HTR-8/SVneo (cell line): ENCODE results near the gene KAT2A.

Experiments used
- DNase-seq: peaks from one replicate; pipeline ENCODE4 v3.0.0; 2011; ENCODE audit warnings: low spot score, mixed read lengths; ENCODE audit not compliant: insufficient read length
- FAIRE-seq: peaks from 2 replicates; lab custom pipeline; 2011; peaks lifted over from hg19 to GRCh38; lab: Jason Lieb, UNC

Gene KAT2A

DNA sequence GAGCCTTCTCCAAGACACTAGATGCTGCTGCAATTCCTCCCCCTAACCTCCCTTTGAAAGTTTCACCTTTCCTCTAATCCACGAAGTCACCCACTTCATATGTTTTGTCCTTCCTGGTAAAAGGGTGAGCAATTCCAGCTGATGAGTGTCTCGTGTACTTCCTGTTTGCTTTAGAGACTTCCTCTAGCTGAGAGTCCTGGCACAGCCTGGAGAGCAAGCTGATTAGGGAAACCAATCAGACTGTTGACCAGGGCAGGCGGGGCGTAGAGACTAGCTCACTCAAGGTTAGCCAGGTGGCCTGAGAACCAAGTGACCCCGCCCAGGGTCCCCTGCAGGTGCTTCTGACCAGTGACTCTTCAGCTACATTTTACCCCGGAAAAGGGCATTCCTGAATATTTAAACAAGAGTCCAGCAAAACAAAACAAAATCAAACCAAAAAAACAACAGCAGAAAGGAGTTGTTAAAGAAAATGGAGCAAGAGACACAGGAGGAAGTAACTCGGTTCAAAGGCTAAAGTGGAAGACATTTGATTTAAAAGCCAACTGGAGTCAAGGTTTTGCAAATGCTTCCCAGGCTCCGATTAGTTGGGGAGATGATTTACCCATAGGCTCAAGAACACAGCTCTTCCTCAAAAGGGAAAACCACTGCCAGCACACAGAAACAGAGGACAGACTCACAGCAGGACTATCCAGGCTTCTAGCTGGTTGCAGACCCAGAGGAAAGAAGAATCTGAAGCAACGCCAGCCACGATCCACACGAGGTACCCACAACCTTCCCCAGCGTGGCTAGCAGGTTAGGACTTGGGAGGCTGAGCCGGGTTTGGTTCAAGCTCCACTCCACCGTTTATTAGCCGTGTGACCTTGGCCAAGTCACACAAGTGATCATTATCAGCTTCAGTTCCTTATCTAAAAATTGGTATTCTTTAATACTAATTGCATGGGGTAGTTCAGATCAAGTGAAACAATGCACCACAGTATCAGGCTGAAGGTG, 14.8 kb upstream of the KAT2A start:
- peak; percentile 52 for DNase-seq
- peak; percentile 75 for FAIRE-seq

- DNase-seq, result no peak
- no peak for FAIRE-seq
Observed at GRCh38 chr17:42135151-42135550, 14.0 kb upstream of the KAT2A start.

DNA sequence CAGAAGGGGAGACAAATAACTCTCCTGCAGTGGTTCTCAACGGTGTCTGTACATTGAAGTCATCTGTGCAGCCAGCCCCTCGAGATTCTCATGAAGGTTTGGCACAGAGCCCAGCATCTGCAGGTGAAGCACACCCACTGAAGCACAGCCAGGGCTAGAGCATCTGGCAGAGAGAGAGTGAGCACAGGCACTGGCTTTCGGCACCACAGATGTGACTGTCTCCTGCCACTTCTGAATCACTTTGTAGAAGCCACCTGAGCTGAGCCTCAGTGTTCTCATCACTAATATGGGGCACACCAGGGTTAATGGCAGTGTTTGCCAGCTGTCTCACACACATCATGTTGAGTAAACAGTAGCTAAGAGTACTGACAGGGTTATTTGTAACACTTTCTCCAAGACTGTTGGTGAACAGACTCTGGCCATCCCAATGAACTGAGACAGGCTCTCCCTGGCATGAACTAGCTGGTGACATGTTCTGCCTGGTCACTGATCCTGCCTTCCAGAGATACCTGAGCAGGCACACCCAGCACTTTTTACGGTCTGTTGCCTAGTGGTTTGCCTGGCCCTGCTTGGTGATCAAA, 12.4 kb upstream of the KAT2A start:
- DNase-seq (no peak), FAIRE-seq (no peak)

DNA sequence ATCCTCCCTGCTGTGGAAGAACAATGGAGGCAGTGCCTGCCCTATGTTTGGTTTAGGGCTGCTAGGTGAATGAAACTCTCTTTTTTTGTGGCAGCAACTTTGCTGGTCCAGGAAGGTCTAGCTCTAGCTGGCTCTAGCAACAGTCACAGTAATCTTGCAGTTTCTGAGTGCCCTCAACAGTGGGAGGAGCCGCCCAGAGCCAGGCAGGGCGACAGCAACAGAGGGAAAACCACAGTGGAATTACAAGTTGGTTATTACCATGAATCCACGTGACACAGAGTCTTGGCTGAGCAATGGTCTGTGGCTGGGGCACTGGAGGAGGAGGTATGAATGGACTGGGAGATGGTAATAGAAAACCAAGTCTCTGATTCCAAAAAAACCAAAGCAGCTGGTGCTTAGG, 11.8 kb upstream of the KAT2A start:
- FAIRE-seq (no peak), DNase-seq (no peak)

- FAIRE-seq (no peak), DNase-seq (no peak)
Observed at GRCh38 chr17:42131981-42132432, 10.8 kb upstream of the KAT2A start.

DNA sequence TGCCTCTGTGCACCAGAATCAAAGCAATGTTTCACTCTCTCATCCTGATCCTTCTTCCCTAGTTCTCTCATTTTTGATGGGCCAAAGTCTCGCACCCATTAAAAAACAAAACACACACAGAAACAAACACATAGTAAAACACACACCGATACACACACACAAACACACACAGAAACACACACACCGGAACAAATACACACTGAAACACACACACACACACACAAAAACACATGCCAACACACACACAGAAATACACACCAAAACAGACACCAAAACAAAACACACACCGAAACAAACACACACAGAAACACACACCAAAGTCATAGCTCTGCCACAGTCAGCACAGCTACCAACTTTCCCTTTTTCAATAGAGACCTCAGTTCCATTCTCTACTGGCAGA, 10.1 kb upstream of the KAT2A start:
- FAIRE-seq (peak; percentile 55), DNase-seq (no peak)

DNA sequence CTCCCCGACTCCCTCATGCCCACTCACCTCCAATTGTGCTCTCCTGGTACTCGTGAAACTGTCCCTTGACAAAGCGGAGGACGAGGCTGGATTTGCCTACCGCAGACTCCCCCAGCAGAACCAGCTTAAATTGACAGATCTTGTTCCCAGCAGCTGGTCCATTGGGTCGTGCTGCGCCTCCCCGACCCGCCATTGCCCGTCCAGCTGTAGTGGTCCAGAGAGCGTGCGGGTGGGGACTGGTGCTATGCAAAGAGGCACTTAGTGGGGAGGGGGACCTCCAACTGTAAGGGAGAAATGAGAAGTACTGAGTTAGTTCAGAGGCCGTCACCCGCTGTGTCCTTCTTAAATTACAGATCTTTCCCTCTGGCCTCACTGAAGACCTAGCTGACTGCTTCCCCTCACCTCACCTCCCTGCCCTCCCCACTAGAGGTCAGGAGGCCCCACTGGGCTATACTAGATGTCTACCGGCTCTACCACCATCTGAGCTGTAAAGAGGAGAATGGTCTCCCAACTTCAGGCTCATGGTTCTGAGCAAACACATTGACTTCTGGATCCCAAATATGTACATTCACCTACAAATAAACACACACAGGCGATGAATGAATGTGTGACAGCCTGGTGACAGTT, 9.3 kb upstream of the KAT2A start:
- FAIRE-seq, result no peak

DNA sequence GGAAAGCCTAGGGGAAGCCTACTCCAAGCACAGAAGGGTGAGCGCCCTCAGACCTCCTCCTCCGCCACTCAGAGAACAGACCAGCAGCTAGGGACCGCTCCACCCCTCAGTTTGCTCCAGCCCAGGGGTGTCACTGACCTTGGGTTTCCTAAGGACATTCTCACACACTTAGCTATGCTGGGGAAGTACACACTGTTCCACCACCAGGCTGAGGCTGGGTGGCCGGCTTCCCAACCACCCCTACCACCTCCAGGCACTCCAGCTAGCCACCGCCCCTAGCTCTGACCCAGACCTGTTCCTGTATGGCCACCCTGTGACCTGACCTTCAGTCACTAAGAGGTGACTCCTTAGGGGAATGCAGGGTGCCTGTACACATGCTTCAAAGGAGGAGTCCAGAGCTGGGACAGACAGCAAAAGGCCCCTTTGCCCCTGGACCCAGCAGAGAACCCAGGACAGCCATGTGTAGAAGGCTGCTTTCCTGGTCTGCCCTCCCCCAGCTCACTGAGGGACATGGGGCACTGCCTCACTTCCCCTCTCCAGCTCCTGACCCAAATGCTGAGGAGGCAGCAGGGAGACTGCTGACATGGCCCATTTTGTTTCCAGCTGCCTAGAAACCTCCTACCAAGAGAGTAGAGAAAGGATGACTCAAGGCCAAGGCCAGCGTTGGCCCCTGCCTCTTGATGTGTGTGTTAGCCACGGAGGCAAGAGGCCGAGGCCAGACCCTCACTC, 8.1 kb upstream of the KAT2A start:
- DNase-seq, result no peak
- FAIRE-seq, result no peak

More for the DNA sequence above, 9.3 kb upstream of the KAT2A start:
- DNase-seq, result no peak

DNA sequence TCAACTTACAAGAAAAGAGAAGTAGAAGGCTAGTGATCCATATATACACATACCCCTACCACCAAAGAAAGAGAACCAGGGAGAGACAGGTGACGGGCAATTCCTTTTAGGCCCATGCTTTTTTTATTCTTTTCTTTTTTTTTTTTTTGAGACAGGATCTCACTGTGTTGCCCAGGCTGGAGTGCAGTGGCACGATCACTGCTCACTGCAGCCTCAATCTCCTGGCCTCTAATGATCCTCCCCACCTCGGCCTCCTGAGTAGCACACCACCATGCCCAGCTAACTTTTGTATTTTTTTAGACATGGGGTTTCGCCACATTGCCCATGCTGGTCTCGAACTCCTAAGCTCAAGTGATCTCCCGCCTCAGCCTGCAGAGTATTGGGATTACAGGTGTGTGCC, 6.2 kb upstream of the KAT2A start:
- FAIRE-seq, result no peak

GRCh38 chr17:42126836-42127235, 5.7 kb upstream of the KAT2A start:
- FAIRE-seq (peak; percentile 40), DNase-seq (no peak)

More for the DNA sequence above, 6.2 kb upstream of the KAT2A start:
- DNase-seq, result no peak

- DNase-seq (no peak), FAIRE-seq (no peak)
Observed at GRCh38 chr17:42125565-42125964, 4.4 kb upstream of the KAT2A start.

DNA sequence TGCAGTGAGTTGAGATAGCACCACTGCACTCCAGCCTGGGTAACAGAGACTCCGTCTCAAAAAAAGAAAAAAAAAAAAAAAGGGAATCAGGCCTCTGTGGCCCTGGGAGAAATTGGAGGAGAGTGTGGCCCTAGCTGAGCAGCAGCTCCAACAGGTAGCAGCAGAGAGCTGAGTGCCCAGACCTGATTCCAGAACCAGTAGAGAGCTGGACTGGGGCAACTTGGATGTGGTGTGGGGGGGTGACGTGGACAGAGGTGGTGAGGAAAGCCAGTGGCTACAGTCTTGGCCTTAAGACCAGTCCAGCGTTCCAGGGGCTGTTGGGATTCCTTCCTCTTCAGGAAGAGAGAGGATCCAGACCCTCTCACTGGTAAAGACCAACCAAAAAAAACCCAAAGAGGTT, 3.1 kb upstream of the KAT2A start:
- DNase-seq, result no peak
- no peak for FAIRE-seq

DNA sequence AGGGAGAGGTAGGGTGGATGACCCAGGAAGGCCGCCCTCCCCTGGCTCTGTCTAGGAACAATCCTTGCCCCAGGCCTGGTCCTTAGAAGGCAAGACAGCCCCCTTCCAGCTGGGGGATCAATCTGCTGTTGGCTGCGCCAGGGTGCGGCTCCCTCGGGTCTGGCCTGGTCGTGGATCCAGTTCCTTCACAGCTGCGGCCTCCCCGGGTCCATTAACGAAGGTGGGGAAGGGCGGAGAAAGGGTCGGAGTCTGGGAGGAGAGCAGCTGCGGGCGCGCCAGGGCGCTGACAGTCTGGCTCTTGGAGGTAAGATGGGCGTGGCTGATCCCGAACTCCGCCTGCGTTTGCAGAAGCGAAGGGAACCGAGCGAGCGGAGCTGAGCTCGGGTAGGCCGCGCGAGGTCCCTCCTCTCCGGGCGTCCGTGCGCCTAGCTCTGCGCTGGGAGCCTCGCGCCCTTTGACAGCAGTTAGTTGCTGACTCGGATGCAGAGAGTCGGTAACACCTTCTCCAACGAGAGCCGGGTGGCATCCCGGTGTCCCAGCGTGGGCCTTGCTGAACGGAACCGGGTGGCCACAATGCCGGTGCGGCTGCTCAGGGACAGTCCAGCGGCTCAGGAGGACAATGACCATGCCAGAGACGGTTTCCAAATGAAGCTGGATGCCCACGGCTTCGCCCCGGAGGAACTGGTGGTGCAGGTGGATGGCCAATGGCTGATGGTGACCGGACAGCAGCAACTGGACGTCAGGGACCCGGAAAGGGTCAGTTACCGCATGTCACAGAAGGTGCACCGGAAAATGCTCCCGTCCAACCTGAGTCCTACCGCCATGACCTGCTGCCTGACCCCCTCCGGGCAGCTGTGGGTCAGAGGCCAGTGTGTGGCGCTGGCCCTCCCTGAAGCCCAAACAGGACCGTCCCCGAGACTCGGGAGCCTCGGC, 1.5 kb upstream of the KAT2A start, which contains the start of gene HSPB9:
Gene HSPB9 (plus strand): TSS at position 434 of the 933 bp plus-strand sequence. CDS start 47 bp downstream, at position 481.
- DNase-seq (no peak), FAIRE-seq (peak; percentile 33)

DNA sequence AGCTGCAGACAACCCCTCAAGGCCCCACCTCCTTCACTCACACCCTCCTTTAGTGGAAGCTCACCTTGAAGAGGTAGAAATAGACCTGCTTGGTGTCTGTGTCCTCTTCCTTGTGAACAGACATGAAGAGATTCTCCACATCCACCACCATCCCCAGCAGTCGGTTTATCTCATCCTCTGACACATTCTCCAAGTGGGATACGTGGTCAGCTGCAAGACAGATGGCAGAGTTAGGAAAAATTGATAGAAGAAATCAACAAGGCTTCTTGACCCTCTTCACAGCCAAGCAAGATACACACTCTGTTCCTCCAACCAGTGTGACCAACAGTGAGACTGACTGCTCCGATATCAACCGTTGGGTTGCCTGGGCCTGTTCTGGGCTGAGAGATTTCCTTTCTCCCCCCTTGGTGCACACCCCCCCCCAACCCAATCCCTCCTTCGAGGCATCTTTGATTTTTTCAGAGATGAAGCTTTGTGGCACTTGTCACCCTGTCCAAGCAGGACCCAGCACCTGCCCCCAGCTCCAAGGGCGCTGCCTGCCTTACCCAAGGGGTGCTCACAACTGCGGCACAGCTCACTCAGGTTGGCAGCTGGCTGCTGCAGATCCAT, 902 bp downstream of the KAT2A start:
- peak; percentile 68 for FAIRE-seq
- DNase-seq, result no peak

- no peak for FAIRE-seq
- DNase-seq, result no peak
Observed at GRCh38 chr17:42119301-42119700, 1.9 kb downstream of the KAT2A start.

GRCh38 chr17:42118545-42118944, 2.6 kb downstream of the KAT2A start:
- DNase-seq, result no peak
- FAIRE-seq, result peak; percentile 70

DNA sequence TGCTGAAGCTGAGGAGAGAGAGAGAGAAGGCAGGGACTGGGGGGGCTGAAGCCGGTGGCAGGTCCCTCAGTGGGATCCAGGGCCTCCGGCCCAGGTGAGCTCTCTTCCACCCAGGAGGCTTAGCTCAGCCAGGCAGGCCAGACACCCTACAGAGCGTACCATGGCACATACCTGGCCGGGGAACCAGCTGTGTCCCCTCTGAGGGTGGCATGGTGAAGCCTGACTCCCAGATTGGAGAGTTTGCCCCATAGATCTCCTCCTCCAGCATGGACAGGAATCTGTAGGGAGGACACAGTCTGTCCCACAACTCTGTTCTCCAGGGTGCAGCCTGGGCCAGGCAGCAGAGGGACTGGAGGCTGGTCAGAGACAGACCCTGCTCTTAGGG, 3.0 kb downstream of the KAT2A start:
- DNase-seq (no peak), FAIRE-seq (no peak)

DNA sequence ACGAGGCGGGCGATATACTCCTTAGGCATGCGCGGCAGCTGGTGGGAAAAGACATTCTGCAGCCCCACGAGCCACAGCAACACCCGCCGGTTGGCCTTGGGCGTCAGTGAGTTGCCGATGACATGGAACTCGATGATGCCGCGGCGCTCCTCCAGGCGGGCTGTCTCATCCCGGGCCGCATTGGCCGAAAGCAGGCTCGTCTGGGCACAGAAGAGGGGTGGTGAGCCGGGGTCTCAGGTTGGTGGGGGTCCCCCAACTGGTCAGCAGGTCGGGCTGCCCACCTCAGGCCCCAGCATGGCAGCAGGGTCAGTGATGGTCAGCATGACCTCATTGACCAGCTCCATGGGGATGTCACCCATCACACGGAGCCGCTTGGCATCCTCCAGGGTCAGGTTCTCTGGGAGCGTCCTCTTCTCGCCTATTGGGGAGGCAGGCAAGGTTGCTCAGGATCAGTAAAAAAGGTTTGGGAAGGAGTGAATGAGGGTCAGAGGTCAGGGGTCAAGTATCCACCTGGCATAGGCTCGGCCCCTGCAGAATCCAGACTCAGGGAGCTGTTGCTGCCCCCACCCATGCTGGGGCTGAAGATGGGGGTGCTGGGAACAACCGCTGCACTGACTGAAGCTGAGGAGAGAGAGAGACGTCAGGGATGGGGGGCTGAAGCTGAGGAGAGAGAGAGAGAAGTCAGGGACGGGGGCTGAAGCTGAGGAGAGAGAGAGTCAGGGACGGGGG, 3.6 kb downstream of the KAT2A start:
- FAIRE-seq (no peak), DNase-seq (no peak)
